ENCODE results near the gene FEZ2.

Gene FEZ2

DNA sequence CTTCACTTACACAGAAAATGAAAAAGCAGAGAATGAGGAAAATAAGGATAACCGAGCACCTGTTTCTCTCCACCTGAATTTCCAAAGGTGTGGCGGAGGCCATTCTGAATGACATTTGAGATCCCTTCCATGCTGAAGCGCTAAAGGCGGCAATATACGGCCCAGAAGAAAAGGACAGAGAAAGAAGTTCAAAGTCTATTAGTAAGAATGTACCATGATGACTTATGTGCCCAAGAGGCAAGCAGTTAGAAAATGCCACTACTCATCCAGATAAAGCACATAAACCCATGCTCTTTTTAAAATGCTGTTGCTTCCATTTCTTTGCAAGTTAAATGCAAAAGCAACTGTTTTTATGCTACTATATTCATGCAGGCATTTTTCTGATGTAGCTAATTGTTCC lies 37.2 kb downstream of the FEZ2 start:
- no peak for DNase-seq

DNA sequence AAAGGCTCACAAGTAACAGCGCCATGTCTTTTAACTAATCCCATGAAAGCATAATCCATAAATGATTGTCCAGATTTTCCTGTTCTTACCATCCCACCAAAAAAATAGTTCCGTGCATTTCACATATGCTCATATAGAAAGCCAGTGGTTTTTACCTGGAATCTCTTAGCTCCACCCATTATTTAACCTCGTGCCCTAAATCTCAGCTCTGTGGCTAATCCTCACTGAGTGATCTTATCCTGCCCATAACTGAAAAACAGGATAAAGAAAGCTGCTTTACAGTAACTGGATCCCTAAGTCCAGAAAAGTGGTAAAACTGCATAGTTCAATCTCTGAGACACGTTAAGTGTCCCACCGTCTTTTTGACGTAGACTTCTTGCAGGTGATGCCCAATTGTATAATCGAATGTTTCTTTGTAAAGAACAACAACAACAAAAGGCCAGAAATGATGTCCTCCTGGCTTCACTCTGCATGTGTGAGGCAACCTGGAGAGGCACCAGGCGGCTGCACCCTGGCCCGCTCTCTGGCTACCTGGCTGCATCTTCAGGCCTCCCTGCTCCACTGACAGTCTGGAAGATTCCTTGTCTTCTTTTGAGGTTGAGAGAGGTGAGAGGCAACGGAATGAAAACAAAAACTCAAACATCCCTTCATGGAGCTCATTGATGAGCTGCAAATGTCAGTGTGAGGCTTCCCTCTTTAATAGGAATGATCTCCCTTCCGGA lies 38.6 kb downstream of the FEZ2 start:
- DNase-seq, result no peak

DNA sequence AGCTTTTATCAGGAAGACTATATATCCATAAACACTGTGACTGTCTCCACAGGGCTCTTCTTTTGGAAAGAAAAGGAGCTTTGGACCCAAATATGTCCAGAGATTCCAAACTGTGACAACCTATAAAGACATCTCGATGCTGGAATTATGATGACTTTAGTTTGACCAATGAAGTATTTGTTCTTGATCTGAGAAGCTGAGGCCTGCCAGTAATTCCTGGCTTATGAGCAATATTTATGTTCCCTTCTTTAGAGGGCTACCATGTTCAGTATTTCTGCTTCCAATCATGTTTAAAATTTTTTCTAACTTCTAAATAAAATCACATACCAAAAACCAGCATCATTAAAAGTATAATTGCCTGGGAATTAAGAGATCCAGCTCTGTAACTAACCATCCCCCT lies 41.1 kb downstream of the FEZ2 start:
- DNase-seq, result no peak

DNA sequence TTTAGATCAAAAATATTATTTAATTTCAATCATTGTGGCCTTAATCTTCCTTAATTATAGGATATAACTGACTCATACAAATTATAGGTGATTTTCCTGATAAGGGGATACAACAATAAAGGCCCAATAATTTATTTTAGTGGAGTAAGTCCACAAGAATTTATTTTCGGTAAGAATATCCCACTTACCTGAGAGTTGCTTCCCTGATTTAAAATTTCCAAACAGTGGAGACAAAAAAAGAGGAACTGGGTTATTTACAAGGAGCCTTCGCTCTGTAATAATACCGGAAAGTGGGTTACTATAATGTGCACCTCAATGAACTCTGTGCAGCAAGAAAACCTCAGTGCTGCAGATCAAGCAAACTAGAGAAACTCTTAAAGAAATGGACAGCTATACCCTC lies 42.2 kb downstream of the FEZ2 start:
- DNase-seq, result no peak

DNA sequence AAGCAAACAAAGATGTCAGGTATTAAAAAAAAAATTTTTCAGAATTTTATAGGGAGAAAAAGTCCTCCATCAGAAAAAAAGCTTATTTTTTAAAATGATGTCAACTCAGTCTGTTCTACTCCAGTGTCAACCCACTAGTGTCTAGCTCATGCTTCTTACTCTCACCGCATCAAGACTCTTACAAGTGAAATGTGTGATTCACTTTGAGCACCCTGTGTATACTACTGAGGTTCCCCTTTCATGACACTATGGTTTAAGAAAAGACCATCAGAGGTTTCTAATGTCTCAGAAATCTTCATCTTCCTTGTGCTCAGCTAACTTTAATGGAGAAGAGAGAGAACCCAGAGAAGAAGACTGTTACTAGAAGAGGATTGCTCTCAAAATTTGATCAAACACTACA lies 43.4 kb downstream of the FEZ2 start:
- no peak for DNase-seq

DNA sequence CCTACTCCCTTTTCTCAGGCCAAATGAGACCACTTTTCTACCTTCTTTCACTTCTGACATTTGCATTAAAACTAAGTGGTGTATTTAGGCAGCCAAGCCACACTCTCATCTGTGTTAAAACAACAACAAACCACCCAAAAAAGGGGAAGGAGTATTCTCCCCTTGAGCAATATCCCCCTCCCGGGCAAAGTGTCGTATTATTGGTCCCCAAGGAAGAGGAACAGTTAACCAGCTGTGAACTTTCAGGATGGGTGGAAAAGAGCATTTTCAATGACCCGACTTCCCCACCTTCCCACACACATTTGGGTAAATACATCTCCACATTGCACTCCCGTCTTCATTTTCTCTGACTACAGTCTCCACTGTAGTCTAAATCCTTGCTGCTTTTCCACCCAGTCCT lies 44.3 kb downstream of the FEZ2 start:
- DNase-seq, result no peak

DNA sequence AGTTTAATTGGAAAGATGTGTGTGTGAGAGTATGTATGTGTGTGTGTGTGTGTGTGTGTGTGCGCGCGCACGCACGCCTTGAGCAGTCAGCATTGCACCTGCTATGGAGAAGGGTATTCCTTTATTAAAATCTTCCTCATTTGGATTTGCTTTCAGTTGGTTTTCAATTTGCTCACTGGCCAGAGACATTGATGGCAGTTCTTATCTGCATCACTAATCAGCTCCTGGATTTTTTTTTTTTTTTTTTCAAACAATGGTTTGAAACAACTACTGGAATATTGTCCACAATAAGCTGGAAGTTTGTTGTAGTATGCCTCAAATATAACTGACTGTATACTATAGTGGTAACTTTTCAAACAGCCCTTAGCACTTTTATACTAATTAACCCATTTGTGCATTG lies 48.0 kb downstream of the FEZ2 start:
- no peak for DNase-seq

DNA sequence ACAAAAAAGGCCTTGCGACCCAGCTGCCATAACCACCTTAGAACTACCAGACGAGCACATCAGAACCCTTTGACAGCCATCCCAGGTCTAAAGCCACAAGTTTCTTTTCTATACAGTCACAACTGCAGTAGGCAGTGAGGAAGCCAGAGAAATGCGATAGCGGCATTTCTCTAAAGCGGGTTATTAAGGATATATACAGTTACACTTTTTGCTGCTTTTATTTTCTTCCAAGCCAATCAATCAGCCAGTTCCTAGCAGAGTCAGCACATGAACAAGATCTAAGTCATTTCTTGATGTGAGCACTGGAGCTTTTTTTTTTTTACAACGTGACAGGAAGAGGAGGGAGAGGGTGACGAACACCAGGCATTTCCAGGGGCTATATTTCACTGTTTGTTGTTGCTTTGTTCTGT lies 48.8 kb downstream of the FEZ2 start:
- no peak for DNase-seq

DNA sequence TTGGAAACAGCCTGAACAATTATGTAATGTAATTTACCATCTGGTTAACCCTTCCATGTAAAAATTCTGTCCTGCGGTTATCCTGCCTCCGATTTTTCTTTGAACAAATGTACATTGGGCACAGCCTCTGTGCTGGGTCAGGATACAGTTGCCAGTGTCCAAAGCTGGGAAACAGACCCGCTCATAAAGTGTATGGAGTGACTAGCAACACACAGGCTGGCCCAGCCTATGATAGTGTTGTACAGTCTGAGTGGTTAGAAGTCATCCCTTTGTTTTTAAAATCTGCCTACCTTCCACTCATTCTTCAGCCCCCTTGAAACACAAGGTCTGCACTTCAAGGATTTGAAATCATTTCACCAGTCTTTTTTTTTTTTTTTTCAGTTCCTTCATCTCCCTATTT lies 50.1 kb downstream of the FEZ2 start:
- no peak for DNase-seq

DNA sequence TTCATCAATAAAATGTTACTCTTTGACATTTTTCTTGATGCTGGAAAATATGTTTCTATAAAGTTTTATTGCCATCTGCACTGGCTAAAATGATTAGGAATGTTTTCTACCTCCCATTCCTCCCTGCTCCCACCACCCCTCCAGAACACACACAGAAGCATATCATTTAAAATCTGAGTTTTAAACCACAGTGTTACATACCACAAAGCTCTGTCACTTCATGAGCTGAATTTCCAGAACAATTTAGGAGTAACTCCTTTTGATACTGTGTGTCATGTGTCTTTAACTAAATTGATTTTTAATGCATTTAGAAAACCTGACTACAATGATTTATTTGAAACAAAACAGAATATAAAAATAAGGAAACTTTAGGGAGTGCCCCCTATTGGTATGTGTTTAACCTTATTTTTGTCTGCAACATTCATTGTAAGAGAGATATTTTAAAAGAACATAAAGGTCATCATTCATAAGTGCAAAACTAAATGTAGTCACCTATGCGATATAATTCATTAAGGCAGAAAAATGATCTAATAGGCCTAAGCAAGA lies 52.0 kb downstream of the FEZ2 start:
- no peak for DNase-seq

DNA sequence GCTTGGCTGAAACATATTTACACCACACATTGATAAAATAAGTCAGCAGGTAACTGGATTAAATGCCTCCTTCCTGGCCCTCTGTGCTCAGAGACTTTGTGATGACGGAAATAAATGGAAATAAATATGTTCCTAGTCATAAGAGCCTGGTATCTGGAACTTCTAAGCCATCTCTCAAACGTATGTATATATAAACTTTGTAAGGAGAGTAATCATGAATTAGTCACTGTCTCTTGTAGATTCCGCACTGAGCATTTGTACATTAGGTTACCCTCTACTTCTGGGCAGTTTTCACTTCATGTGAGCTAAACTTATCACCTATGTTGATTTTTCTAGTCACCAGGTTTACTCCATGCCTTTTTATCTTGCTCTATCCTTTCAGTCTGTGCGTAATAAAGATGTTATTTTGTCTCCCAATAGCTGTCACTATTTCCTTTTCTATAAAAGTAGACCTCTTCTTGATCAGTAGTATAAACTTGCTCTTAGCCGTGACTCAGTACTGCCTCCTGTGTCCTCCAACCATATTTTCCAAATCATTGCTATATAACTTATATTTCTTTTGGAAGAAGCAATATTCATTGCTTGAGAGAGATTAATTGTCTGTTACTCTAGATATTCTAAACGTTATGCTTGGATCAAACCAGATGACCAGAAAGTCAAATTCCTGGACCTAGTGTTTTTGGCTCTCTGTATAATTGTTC lies 53.2 kb downstream of the FEZ2 start:
- DNase-seq, result no peak

DNA sequence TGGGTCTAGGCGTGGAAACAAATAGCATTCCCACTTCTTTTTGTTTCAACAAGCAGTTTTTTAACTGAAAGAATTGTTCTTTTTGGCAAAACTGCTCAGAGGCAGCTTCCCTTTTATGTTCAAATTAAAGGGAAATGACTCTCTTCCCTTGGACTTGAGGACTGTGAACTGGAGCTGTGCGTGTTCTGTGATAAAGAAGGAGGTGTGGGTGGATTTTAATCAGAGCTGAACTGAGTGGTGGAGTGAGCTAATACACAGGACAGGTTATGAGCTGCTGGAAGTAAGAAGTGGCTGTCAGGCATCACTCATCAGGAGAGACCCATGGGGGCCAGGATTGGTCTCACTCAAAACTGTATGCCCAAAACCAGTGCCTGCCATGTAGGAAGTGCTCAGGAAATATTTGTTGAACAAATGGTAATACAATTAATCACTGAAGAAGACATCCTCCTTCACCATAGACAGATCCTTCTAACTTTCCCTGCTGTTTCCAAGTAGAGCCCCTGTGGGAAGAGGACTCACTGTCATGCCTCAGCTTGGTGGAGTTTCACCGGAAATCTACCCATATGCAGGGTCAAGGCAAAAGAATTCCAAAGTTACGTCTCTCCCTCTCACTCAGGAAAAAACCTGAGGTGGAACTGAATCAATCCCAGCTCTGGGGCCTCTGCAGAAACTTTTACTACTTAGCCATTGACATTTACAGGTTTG lies 55.9 kb downstream of the FEZ2 start:
- DNase-seq, result no peak

DNA sequence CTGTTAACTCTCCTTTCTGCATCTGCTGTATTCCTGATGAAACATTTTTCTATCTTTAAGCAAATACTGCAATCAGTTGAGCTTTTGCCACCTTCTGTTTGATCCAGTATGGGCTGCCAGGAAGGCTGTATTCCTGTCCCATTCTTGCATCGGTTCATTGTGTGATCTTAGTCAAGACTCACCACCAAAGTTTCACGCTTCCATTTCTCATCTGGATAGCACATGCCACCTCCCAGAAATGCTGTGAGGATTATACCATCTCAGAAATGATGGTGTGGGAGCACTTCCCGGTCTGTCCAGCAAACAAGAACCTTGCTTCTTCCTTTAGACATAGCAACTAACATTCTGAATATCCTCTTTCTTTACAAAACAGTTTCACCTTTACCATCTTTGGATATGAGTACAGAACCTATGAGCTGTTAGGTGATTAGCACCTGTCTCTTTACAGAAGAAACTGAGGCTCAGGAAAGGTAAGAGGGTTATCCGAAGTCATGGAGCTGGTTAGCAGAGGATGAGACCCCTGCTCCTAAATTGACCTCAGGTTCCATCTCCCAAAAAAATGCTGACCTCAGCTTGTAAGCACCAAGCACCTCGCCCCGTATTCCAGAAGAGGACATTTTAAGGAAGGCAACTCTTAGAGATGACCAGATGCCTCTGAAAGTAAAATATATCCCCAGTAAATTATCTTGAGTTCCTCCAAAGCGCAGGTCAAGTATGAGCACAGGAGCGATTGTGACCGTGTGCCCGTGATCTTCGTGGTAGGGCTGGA lies 56.8 kb downstream of the FEZ2 start:
- DNase-seq, result no peak

DNA sequence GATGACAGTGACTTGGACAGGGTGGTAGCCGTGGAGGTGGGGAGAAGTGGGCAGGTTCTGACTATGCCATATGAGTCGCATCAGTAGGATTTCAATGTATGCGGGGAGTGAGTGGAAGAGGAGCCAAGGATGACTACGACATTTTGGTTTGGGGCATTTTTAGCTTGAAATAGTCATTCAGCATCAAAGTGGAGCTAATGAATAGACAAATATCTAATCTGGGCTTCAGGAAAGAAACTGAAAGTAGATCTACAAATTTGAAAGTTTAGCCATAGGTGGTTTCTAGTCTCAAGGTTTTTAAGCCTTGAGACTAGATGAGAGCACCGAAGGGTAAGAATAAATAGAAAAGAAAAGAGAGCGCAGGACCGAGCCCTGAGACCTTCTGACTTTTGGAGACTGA lies 58.3 kb downstream of the FEZ2 start:
- DNase-seq, result no peak

DNA sequence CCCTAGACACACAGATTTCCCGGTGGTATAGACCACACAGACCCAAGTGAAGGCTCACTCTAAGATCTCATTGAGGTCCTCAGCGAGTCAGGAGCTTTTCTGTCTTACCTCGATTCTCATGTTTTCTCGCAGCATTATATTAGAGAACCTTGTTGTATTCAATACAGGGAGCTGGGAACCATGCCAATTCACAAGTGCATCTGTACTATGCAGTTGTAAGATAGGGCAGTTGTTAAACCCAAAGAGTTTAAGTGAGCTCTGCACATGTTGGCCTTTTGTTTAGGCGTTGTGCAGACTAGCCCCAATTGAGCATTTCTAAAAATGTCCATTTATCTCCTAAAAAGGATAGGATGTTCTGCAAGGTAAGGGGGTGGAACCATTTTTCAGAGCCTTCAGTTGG lies 59.6 kb downstream of the FEZ2 start:
- no peak for DNase-seq

DNA sequence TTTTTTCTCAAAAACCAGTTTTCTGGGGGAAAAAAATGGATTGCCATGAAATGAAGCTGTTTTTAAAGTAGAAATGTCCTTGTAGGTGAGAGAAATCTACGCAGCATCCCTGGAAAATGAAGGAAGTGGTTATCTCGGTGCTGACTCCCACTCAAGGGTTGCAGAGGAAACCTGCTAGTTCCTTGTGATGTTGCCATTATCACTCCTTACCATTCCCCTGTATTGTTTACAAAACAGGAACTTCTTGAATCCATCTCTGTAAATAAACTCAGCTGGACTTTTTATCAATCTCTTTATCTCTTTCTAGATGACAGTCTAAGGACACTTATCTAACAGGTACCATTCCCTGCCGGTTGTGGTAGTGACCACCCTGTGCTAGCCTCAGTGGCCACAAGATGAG lies 61.2 kb downstream of the FEZ2 start:
- DNase-seq, result no peak

DNA sequence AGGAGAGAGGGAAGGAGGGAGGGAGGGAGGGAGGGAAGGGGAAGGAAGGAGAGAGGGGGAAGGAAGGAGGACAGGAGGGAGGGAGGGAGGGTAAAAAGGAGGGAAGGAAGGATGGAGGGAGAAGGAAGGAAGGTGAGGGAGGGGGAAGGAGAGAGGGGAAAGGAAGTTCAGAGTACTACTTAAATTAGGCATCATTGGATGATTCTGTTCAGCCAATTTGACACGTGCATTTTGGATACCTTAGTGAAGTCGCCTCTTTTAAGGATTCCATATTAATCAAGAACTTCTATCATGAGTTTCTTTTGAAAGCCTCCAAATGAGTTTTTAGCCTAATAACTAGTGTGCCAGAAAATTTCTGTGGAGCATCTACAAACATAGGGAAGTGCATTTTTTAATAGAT lies 62.9 kb downstream of the FEZ2 start:
- no peak for DNase-seq

DNA sequence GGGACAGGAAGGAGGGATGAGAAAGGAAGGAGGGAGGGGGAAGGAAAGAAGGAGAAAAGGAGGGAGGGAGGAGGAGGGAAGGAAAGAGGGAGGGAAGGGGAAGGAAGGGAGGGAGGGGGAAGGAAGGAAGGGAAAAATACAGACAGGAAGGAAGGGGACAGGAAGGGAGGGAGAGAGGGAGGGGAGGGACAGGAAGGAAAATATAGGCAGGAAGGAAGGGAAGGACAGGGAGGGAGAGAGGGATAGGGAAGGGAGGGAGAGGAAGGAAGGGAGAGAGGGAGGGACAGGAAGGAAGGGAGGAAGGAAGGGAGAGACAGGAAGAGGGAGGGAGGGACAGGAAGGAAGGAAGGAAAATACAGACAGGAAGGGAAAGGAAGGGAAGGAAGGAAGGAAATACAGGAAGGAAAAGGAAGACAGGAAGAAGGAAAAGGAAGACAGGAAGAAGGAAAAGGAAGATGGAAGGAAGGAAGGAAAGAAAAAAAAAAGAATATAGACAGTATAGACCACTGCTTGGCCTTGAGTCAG lies 63.6 kb downstream of the FEZ2 start:
- DNase-seq, result no peak

DNA sequence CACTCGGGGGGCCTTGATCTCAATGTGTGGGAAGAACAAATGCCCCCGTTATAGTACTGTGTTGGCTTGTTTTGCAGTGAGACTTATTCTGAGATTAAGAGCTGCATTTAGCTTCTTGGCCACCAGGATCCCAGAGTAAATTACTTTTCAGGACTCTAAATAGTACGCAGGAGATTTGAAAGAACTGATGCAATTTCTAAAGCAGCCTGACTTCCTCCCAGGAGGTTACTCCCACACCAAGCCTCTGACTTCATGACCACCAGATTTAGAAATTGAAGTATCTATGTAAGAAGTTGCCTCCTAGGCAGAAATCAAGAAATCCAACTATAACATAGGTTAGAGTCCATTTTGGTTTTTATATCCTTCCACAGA lies 67.0 kb downstream of the FEZ2 start:
- DNase-seq, result no peak

DNA sequence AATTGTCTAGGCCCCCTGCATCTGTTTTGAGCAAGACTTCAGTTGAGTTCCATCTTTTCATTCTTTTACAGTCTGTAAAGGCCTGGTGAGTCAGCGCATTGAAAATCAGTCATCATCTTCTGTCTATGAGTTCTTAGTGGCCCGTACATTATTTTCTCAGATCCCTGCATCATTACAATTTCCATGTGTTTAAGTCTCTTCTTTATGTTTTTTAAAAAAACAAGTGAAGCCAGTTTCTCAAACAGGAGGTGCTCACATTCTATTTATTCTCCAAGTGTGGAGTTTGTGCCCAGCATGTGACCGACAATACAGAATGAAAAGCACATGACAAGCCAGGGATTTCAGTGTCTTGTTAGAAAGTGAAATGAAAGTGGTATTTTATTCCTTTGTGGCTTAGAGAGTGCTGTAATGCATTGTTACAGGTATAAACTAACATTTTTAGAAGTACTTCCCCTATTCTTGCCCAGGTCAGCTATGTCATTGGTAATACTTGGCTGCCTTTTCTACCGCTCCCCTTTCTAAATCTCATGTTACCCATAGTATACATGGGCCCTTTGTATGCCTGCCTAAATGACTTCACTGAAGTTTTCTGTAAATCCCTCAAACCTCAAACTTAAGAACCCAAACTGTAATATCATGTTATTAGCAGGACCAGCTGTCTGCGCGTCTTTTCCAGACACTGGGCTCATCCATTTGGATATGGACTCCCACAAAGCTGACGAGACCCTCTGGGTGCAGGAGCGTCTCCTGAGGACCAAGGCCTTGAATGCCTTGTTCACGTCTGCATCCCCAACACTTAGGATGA lies 67.6 kb downstream of the FEZ2 start:
- no peak for DNase-seq

DNA sequence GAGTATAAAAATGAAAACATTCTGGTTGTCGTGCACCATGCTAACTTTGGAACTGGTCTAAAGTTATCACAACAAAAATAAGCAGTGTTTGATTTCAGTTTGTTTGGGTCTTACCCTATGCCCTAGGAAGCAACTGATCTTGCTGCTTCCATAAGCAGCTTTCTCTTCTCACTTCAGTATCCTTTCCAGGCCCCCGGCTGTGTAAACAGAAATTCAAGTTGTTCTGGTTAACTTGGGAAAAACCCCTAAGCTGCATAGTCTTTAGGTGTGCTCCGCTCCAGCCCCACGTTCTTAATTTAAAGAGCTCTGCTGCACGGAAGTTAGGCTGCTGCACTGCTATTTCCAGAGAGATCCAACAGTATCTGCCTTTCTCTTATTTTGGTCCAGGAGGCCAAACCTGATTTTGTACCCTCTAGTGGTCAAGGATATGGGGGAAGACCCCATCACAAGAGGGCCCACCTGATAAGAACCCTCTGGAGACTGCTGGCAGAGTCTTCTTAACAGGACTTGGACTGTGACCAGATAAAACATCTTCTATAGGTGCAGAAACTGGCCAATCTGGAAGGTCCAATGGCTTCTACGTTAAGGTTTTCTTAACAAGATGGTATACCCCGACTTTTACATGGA lies 69.1 kb downstream of the FEZ2 start:
- no peak for DNase-seq

DNA sequence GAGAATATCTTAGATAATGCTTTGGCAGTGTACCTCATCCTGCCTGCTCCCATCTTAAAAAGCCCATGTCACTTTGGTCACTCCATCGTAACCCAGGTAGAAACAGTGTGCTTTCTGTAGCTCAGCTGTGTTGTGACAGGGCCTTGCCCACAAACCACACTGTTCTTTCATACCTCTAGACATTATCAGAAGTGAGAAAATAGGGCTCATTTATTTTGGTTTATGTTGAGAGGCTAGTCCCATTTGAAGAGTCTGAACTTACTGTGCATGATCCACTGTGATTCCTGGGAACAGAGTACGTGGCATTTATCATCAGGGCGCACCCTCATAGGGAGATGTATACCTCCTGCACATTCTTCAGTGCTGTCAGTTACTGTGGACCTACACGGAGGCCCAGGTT lies 69.7 kb downstream of the FEZ2 start:
- DNase-seq, result no peak
